SJCRH30 (cell line): ENCODE data around the gene HEATR5B. TPM values are rescaled to one million over a fixed set of nuclear protein-coding genes. Genes with fewer than 3 reads are reported as not detected.

ENCODE experiments used
- DNase-seq, 2 experiments: peaks; one replicate each; pipeline ENCODE4 v3.0.0-alpha.2; 2015 to 2020
- H3K27ac ChIP-seq: fragments of 250-450 bp; sonication (Bioruptor Pico); 2 replicates; pipeline ENCODE4 v1.5.1; 2020; ENCODE audit warnings: mild to moderate bottlenecking, moderate library complexity
- H3K27me3 ChIP-seq: fragments of 250-450 bp; sonication (Bioruptor Pico); 2 replicates; pipeline ENCODE4 v1.5.1; 2020; ENCODE audit warnings: mild to moderate bottlenecking, moderate library complexity
- H3K36me3 ChIP-seq: fragments of 250-450 bp; sonication (Bioruptor Pico); 2 replicates; pipeline ENCODE4 v1.5.1; 2020; ENCODE audit warnings: mild to moderate bottlenecking, moderate library complexity
- H3K4me1 ChIP-seq: fragments of 250-450 bp; sonication (Bioruptor Pico); 2 replicates; pipeline ENCODE4 v1.5.1; 2020; ENCODE audit warnings: mild to moderate bottlenecking, moderate library complexity
- H3K4me3 ChIP-seq: fragments of 250-450 bp; sonication (Bioruptor Pico); 2 replicates; pipeline ENCODE4 v1.5.1; 2020; ENCODE audit warnings: mild to moderate bottlenecking, moderate library complexity
- H3K9me3 ChIP-seq: fragments of 250-450 bp; sonication (Bioruptor Pico); replicated peaks from 2 replicates; pipeline ENCODE4 v1.5.1; 2020; ENCODE audit warnings: mild to moderate bottlenecking, moderate library complexity
- total RNA-seq: library from RNA; depleted of rRNA; stranded (reverse); fragments of >200 nt; shearing (Covaris generic); gene quantifications from 2 replicates; pipeline ENCODE4 v1.2.3, GENCODE V29; 2014

HEATR5B gene
- total RNA-seq, 1 experiment from 2014 or later, result 23.9 TPM

- Histone ChIP-seq H3K4me3 (no peak overlapping the region), H3K27ac (no peak overlapping the region), H3K4me1 (no peaks in the 10 kb centered on the region), H3K36me3 (peaks cover 62% of the 10 kb centered on the region), H3K9me3 (no peaks in the 10 kb centered on the region), H3K27me3 (no peaks in the 10 kb centered on the region)
- DNase-seq, result no peak
Measured at GRCh38 chr2:37091873-37092272, 7.7 kb upstream of the HEATR5B start.

- Histone ChIP-seq H3K4me1 (peaks cover 6% of the 10 kb centered on the region), H3K36me3 (peaks cover 47% of the 10 kb centered on the region), H3K27me3 (no peaks in the 10 kb centered on the region), H3K4me3 (no peak overlapping the region), H3K9me3 (no peaks in the 10 kb centered on the region), H3K27ac (no peak overlapping the region)
- no peak for DNase-seq
Measured at GRCh38 chr2:37090019-37090477, 5.9 kb upstream of the HEATR5B start.

- no peak for DNase-seq
- Histone ChIP-seq H3K27me3 (no peaks in the 10 kb centered on the region), H3K36me3 (peaks cover 13% of the 10 kb centered on the region), H3K4me1 (peaks cover 11% of the 10 kb centered on the region), H3K4me3 (no peak overlapping the region), H3K9me3 (no peaks in the 10 kb centered on the region), H3K27ac (no peak overlapping the region)
Measured at GRCh38 chr2:37085731-37086147, 1.6 kb upstream of the HEATR5B start.

DNA sequence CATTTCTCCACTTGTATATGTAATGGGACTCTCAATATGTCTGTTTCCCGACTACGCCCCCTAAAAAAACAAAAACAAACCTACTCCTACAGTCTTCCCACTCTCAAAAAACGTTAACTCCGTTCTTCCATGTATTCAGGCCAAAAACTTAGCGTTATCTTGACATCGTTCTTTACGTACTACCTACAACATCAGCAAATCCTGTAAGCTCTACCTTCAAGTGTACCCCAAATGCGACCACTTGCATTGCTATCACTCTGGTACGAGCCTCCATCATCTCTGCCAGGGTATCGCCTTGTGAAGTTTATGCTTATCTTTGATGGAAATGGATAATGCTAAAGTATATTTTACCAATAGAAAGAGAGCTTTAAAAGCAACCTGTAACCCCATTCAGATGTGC lies 625 bp upstream of the HEATR5B start:
- peaks cover 4% of the 10 kb centered on the region for H3K36me3 ChIP-seq
- no peaks in the 10 kb centered on the region for H3K9me3 ChIP-seq
- H3K27me3 ChIP-seq, result no peaks in the 10 kb centered on the region
- DNase-seq, result no peak
- peak overlapping the region; percentile 74 for H3K4me3 ChIP-seq
- H3K27ac ChIP-seq, result no peak overlapping the region; the same call in 1 of the 2 replicates
- peaks cover 11% of the 10 kb centered on the region for H3K4me1 ChIP-seq

DNA sequence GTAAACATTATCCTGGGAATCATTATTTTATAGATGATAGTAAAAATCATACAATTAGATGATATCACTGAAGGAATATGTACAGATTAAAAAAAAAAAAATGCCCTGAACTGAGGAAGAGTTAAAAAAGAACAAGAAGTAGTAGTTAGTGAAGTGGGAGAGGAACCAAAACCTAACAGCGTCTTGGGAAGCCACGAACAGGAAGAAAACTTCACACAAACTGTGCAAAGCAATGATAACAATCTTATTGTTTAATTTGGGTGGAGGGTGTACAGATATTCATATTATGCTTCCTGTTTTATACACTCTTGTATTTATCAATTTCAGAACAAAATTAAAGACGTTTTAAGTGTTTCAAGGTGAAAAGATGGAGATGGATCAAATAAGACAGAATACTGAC lies 3.5 kb downstream of the HEATR5B start:
- no peaks in the 10 kb centered on the region for H3K9me3 ChIP-seq
- DNase-seq, result no peak
- peaks cover 8% of the 10 kb centered on the region for H3K36me3 ChIP-seq
- H3K27ac ChIP-seq, result no peak overlapping the region
- peaks cover 11% of the 10 kb centered on the region for H3K4me1 ChIP-seq
- no peaks in the 10 kb centered on the region for H3K27me3 ChIP-seq
- no peak overlapping the region for H3K4me3 ChIP-seq

- Histone ChIP-seq H3K4me3 (no peak overlapping the region), H3K4me1 (peaks cover 7% of the 10 kb centered on the region), H3K36me3 (peaks cover 10% of the 10 kb centered on the region), H3K9me3 (no peaks in the 10 kb centered on the region), H3K27me3 (no peaks in the 10 kb centered on the region), H3K27ac (no peak overlapping the region)
- DNase-seq, result no peak
Measured at GRCh38 chr2:37080266-37080665, 3.9 kb downstream of the HEATR5B start.

DNA sequence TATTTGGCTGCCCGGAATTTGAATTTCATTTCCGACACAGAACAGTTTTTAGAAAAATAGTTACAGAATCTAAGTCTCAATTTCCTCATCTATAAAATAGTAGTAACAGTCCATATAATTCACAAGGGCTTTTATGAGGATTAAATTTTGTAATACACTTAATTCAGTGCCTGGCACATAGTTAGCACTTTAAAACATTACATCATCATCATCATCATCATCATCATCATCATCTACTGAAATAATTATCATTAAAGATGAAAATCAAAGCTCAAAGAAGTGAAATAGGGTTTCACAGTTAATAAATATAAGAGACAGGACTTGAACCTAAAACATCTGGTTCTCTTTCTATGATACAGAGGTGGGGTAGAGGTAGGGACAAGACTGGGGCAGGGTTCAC lies 13.2 kb downstream of the HEATR5B start:
- DNase-seq, result no peak
- no peaks in the 10 kb centered on the region for H3K9me3 ChIP-seq
- no peak overlapping the region for H3K4me3 ChIP-seq
- H3K27ac ChIP-seq, result no peak overlapping the region
- H3K27me3 ChIP-seq, result no peaks in the 10 kb centered on the region
- no peaks in the 10 kb centered on the region for H3K4me1 ChIP-seq
- H3K36me3 ChIP-seq, result peaks cover 40% of the 10 kb centered on the region

DNA sequence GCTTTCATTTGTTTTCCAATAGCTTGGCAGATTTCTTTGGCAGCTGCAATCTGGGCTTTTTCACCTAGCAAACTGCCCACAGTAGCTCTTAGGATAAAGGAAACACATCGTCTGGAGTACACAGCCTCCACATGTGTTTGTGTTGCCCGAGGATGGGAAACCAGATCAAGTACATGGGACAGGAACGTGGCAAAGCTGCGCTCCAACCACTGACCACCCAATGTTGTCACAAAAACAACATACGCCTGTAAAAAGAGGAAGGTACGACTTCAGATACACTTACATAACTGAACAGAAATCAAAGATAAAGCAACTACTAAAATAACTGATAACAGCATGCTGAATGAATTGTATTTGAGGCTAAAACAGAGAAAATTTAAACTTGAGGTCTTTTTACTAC lies 15.5 kb downstream of the HEATR5B start:
- no peak for DNase-seq
- no peak overlapping the region for H3K27ac ChIP-seq
- no peaks in the 10 kb centered on the region for H3K27me3 ChIP-seq
- H3K4me3 ChIP-seq, result no peak overlapping the region
- H3K36me3 ChIP-seq, result peaks cover 34% of the 10 kb centered on the region
- H3K9me3 ChIP-seq, result no peaks in the 10 kb centered on the region
- no peaks in the 10 kb centered on the region for H3K4me1 ChIP-seq

GRCh38 chr2:37061776-37062175 lies 22.4 kb downstream of the HEATR5B start:
- Histone ChIP-seq H3K4me1 (no peaks in the 10 kb centered on the region), H3K36me3 (peaks cover 44% of the 10 kb centered on the region), H3K4me3 (no peak overlapping the region), H3K27me3 (no peaks in the 10 kb centered on the region), H3K27ac (no peak overlapping the region), H3K9me3 (no peaks in the 10 kb centered on the region)
- DNase-seq, result no peak

DNA sequence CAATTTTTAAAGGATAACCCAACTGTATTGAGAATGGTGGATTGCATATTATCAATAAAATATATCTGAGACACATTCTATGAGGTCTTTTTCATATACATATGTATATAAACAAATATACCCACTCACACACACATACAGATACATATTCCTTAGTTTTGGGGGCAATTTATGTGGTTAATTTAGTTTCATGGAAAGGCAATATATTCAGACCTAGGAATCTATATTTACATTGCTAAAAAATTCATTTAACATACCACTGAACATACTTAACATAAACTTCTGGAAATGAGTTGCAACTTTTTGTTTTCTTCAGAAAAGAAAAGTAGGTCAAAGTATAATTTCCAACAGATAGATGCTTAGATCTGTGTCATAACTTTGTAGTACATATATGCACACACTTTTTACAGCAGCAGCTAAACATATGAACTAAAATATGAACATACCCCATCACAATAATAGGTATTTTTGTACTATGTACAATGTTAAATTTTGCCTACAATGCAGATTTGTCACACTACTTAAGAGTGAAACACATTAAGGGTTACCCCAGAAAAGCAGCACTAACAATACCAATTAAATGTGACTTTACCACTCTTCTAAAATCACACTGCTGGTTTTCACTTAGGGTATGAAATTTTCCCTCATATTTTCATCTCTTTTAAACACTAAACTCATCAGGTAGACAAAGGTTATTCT lies 23.0 kb downstream of the HEATR5B start:
- H3K9me3 ChIP-seq, result no peaks in the 10 kb centered on the region
- H3K27me3 ChIP-seq, result no peaks in the 10 kb centered on the region
- no peak overlapping the region for H3K4me3 ChIP-seq
- no peaks in the 10 kb centered on the region for H3K4me1 ChIP-seq
- no peak for DNase-seq
- H3K27ac ChIP-seq, result no peak overlapping the region
- H3K36me3 ChIP-seq, result peaks cover 47% of the 10 kb centered on the region

- no peak for DNase-seq
- H3K36me3 ChIP-seq, result peaks cover 51% of the 10 kb centered on the region
- no peaks in the 10 kb centered on the region for H3K9me3 ChIP-seq
- H3K4me3 ChIP-seq, result no peak overlapping the region
- no peaks in the 10 kb centered on the region for H3K27me3 ChIP-seq
- H3K27ac ChIP-seq, result no peak overlapping the region
- H3K4me1 ChIP-seq, result no peaks in the 10 kb centered on the region
Measured at GRCh38 chr2:37060446-37060845, 23.7 kb downstream of the HEATR5B start.

DNA sequence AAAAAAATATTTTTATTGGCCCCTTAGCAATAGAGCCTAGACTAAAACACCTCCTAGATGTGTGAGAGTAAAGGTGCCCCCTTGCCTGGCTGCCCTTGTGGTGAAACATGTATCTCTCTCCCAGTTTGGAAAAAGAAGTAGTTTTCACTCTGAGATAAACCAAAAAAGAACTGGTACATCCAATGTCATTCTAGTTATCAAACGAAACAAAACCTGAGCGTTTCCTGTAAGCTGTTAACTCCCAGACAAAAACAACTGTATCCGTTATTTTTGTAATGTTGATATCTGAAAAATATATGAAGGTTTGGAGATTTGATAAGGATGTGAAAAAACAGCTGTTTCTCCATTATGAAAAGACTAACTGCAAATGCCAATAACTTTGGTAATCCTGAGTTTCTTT lies 24.3 kb downstream of the HEATR5B start:
- Histone ChIP-seq H3K4me3 (no peak overlapping the region), H3K27ac (no peak overlapping the region), H3K9me3 (no peaks in the 10 kb centered on the region), H3K27me3 (no peaks in the 10 kb centered on the region), H3K4me1 (no peaks in the 10 kb centered on the region), H3K36me3 (peaks cover 51% of the 10 kb centered on the region)
- no peak for DNase-seq

- no peaks in the 10 kb centered on the region for H3K9me3 ChIP-seq
- DNase-seq, result no peak
- H3K27ac ChIP-seq, result no peak overlapping the region
- no peaks in the 10 kb centered on the region for H3K4me1 ChIP-seq
- H3K27me3 ChIP-seq, result no peaks in the 10 kb centered on the region
- peaks cover 40% of the 10 kb centered on the region for H3K36me3 ChIP-seq
- H3K4me3 ChIP-seq, result no peak overlapping the region
Measured at GRCh38 chr2:37052600-37053332, 31.4 kb downstream of the HEATR5B start.

- Histone ChIP-seq H3K27ac (no peak overlapping the region), H3K36me3 (peaks cover 14% of the 10 kb centered on the region), H3K4me3 (no peak overlapping the region), H3K9me3 (no peaks in the 10 kb centered on the region), H3K27me3 (no peaks in the 10 kb centered on the region), H3K4me1 (no peaks in the 10 kb centered on the region)
- no peak for DNase-seq
Measured at GRCh38 chr2:37039580-37039979, 44.6 kb downstream of the HEATR5B start.

- Histone ChIP-seq H3K27me3 (no peaks in the 10 kb centered on the region), H3K36me3 (peaks cover 14% of the 10 kb centered on the region), H3K9me3 (no peaks in the 10 kb centered on the region), H3K27ac (no peak overlapping the region), H3K4me1 (no peaks in the 10 kb centered on the region), H3K4me3 (no peak overlapping the region)
- no peak for DNase-seq
Measured at GRCh38 chr2:37037771-37038170, 46.4 kb downstream of the HEATR5B start.
